OCI-LY3 (cell line): ENCODE results near the gene AFAP1L1.

Source experiments
- EZH2phosphoT487 ChIP-seq: fragments of 200-600 bp; shearing (Covaris generic); IDR thresholded peaks from 2 replicates; pipeline ENCODE4 v1.6.1; 2018; ENCODE audit warnings: antibody characterized with exemption, mixed run types, low read depth
- TF ChIP-seq, protein P1 (sequence below): fragments of 200-600, 300-600 bp; sonication (generic); IDR thresholded peaks from 2 replicates; pipeline ENCODE4 v1.5.1; 2014; ENCODE audit warnings: antibody characterized with exemption, low read length, low read depth

DNA sequence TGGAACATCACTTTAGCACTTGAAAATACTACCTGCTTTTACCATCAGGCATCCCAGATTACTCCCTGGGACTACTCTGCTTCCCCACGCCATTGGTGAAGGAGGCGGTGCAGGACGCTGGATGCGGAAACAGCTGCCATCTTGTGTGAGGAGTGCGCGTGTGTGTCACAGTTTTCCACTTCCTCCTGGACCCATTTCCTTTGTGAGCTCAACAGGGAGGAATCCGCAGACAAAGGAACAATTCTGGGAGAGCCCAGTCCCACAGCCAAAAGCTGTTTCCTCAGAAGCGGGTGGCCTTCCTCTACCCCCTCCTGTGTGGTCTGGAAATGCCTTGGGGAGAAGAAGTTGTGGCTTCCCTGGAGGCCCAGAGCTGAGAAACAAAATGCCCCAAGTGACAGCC lies 16.8 kb downstream of the AFAP1L1 start:
- TF ChIP-seq, protein P1, sequence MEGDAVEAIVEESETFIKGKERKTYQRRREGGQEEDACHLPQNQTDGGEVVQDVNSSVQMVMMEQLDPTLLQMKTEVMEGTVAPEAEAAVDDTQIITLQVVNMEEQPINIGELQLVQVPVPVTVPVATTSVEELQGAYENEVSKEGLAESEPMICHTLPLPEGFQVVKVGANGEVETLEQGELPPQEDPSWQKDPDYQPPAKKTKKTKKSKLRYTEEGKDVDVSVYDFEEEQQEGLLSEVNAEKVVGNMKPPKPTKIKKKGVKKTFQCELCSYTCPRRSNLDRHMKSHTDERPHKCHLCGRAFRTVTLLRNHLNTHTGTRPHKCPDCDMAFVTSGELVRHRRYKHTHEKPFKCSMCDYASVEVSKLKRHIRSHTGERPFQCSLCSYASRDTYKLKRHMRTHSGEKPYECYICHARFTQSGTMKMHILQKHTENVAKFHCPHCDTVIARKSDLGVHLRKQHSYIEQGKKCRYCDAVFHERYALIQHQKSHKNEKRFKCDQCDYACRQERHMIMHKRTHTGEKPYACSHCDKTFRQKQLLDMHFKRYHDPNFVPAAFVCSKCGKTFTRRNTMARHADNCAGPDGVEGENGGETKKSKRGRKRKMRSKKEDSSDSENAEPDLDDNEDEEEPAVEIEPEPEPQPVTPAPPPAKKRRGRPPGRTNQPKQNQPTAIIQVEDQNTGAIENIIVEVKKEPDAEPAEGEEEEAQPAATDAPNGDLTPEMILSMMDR = no peak
- no peak for TF ChIP-seq EZH2phosphoT487
